PC-3 (cell line): ENCODE measurements around the gene MELTF. TPM values are rescaled to one million over a fixed set of nuclear protein-coding genes. Genes with fewer than 3 reads are reported as not detected.
A peak's percentile ranks its signal among the peaks of the same experiment; 100 is the strongest.

Experiments
- ATAC-seq: fragments of 200-7000 bp; cut with Tn5 transposase; 2 replicates; pipeline ENCODE4 v1.9.1; 2020; ENCODE audit warnings: mild to moderate bottlenecking, moderate library complexity
- BruUV-seq: library from RNA; stranded (reverse); fragments of 400-500 nt; replicated peaks from 2 replicates; lab custom pipeline; 2021; lab: Mats Ljungman, UMichigan
- CTCF ChIA-PET: fragments of 300-600 bp; sonication (Branson Sonifier 250); formaldehyde crosslinking; loops from one replicate; lab custom pipeline; 2022; ENCODE audit warnings: antibody characterized with exemption; lab: Charles Lee
- POLR2A ChIA-PET: fragments of 300-600 bp; sonication (Branson Sonifier 250); formaldehyde crosslinking; loops from one replicate; lab custom pipeline; 2022; ENCODE audit warnings: antibody characterized with exemption; ENCODE audit not compliant: unreplicated experiment; lab: Charles Lee
- DNase-seq: peaks from one replicate; pipeline ENCODE4 v3.0.0-alpha.2; 2015
- H2AFZ ChIP-seq: fragments of 300-600 bp; sonication (generic); 2 replicates; pipeline ENCODE4 v1.6.0; 2016; ENCODE audit warnings: antibody characterized with exemption, low read length
- H3F3A ChIP-seq: fragments of 300-600 bp; sonication (generic); one replicate; pipeline ENCODE4 v1.6.0; 2017; ENCODE audit warnings: antibody characterized with exemption, low read length, control low read depth, mild to moderate bottlenecking; ENCODE audit not compliant: unreplicated experiment
- H3K27ac ChIP-seq: fragments of 300-600 bp; sonication (generic); 2 replicates; pipeline ENCODE4 v1.5.1; 2016; ENCODE audit warnings: mild to moderate bottlenecking, low read length
- H3K27me3 ChIP-seq: fragments of 300-600 bp; sonication (generic); 2 replicates; pipeline ENCODE4 v1.6.1; 2016; ENCODE audit warnings: low read length, mixed read lengths
- H3K36me3 ChIP-seq: fragments of 300-600 bp; sonication (generic); 2 replicates; pipeline ENCODE4 v1.6.1; 2016; ENCODE audit warnings: low read depth, mixed run types, low read length, mixed read lengths
- H3K4me1 ChIP-seq: fragments of 300-600 bp; sonication (generic); 2 replicates; pipeline ENCODE4 v1.5.1; 2016; ENCODE audit warnings: low read length; ENCODE audit not compliant: insufficient read depth
- H3K4me2 ChIP-seq: fragments of 300-600 bp; sonication (generic); 2 replicates; pipeline ENCODE4 v1.6.0; 2016; ENCODE audit warnings: low read length
- H3K4me3 ChIP-seq: fragments of 300-600 bp; sonication (generic); 2 replicates; pipeline ENCODE4 v1.5.1; 2016; ENCODE audit warnings: mild to moderate bottlenecking, low read length, mixed read lengths
- H3K79me2 ChIP-seq: fragments of 300-600 bp; sonication (generic); 2 replicates; pipeline ENCODE4 v1.6.1; 2017; ENCODE audit warnings: low read length, mixed read lengths
- H3K9ac ChIP-seq: fragments of 300-600 bp; sonication (generic); 2 replicates; pipeline ENCODE4 v1.6.0; 2016; ENCODE audit warnings: mild to moderate bottlenecking, low read length
- H3K9me2 ChIP-seq: fragments of 300-600 bp; sonication (generic); replicated peaks from 2 replicates; pipeline ENCODE4 v1.6.1; 2016; ENCODE audit warnings: mixed run types, low read length, mixed read lengths
- H3K9me3 ChIP-seq: fragments of 300-600 bp; sonication (generic); 2 replicates; pipeline ENCODE4 v1.6.1; 2016; ENCODE audit warnings: low read length, mixed read lengths
- H4K20me1 ChIP-seq: fragments of 300-600 bp; sonication (generic); 2 replicates; pipeline ENCODE4 v1.6.1; 2016; ENCODE audit warnings: low read length, mixed read lengths
- CTCF ChIP-seq: fragments of 300-600 bp; sonication (generic); conservative IDR thresholded peaks from 2 replicates; pipeline ENCODE4 v1.5.1; 2017; ENCODE audit warnings: antibody characterized with exemption, low read depth, mild to moderate bottlenecking, low read length
- EZH2 ChIP-seq: fragments of 300-600 bp; sonication (generic); IDR thresholded peaks from one replicate; pipeline ENCODE4 v1.6.1; 2017; ENCODE audit warnings: antibody characterized with exemption, mild to moderate bottlenecking, low read length; ENCODE audit not compliant: unreplicated experiment
- EZH2phosphoT487 ChIP-seq: fragments of 300-600 bp; sonication (generic); IDR thresholded peaks from 2 replicates; pipeline ENCODE4 v1.6.1; 2018; ENCODE audit warnings: mild to moderate bottlenecking, antibody characterized with exemption, low read length, borderline replicate concordance
- intact Hi-C: fragments of 100-400 bp; cut with micrococcal nuclease; formaldehyde crosslinking; loops from 2 replicates; pipeline ENCODE4 v1.9.0; 2023
- total RNA-seq: library from RNA; depleted of rRNA; stranded (reverse); fragments of >200 nt; gene quantifications from 2 replicates; pipeline ENCODE4 v1.2.3, GENCODE V29; 2014

MELTF gene
- total RNA-seq, 1 experiment from 2014 or later: 40.6 TPM

DNA sequence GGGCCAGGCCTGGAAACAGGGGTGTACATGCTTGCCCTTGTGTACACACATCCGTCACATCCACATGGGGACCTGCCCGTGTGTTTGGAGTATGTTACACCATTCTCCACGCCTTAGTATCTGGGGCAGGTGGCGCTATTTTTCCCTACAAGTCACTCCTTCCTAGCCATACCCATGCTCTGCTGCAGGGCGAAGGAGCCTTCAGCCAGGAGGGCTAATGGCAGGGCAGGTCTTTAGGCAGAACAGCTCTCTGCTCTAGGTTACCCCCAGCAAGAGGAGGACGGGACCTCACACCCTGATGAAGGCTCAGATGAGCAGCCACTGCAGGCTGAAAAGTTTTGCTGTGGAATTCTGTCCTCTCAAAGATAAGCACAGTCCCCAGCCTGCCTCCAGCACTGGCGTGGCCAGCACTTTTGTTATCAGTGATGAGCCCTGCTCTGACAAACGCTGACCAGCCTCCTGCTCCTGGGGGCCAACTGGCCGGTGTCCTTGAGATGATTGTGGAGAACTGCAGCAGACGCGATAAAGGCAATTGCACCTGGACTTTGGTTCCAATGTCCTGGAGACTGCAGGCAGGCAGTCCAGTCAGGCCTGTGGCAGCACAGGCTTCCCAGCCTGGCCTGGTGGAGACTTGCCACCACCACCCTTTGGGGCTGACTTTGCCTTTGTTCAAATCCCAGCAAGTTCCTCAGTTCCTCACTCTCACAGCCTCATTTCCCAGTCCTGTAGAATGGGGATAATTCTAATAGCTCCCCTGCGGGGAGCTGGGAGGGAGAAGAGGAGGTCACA lies 41.2 kb downstream of the MELTF start:
- ChIA-PET CTCF (no interaction called here), POLR2A (no interaction called here)
- Histone ChIP-seq H3F3A (no peaks in the 10 kb centered on the region), H3K9ac (no peak overlapping the region), H3K4me2 (no peak overlapping the region), H3K79me2 (no peaks in the 10 kb centered on the region), H3K27ac (no peak overlapping the region), H3K4me1 (no peaks in the 10 kb centered on the region), H3K9me2 (no peaks in the 10 kb centered on the region), H3K36me3 (no peaks in the 10 kb centered on the region), H3K27me3 (no peaks in the 10 kb centered on the region), H3K4me3 (no peak overlapping the region), H3K9me3 (no peaks in the 10 kb centered on the region), H4K20me1 (no peaks in the 10 kb centered on the region), H2AFZ (no peak overlapping the region)
- DNase-seq (no peak), ATAC-seq (peak; percentile 27)
- TF ChIP-seq EZH2 (no peak), CTCF (peak; percentile 5; the same call in 1 of the 2 replicates), EZH2phosphoT487 (no peak)
- intact Hi-C loops: no loop called here
- BruUV-seq: no TSS peak

GRCh38 chr3:196987022-196987421 lies 42.6 kb downstream of the MELTF start:
- intact Hi-C loops: no loop called here
- POLR2A ChIA-PET: no interaction called here
- Histone ChIP-seq H3K9ac (no peak overlapping the region), H3K9me3 (0 out of 2 replicates have a peak, but pooled peaks cover 3% of the 10 kb centered on the region), H3K4me3 (no peak overlapping the region), H3K4me1 (no peaks in the 10 kb centered on the region), H3F3A (no peaks in the 10 kb centered on the region), H3K36me3 (no peaks in the 10 kb centered on the region), H4K20me1 (no peaks in the 10 kb centered on the region), H3K27ac (no peak overlapping the region), H3K79me2 (no peaks in the 10 kb centered on the region), H3K4me2 (no peak overlapping the region), H3K27me3 (no peaks in the 10 kb centered on the region), H2AFZ (no peak overlapping the region), H3K9me2 (no peaks in the 10 kb centered on the region)
- TF ChIP-seq EZH2: no peak
- CTCF ChIA-PET: no interaction called here
- ATAC-seq: no peak
- BruUV-seq: no TSS peak
- no peak for DNase-seq

GRCh38 chr3:196985954-196986885 lies 43.4 kb downstream of the MELTF start:
- H3K4me3 ChIP-seq: no peak overlapping the region
- H3K4me1 ChIP-seq: no peaks in the 10 kb centered on the region
- H3K27me3 ChIP-seq: no peaks in the 10 kb centered on the region
- ATAC-seq (no peak), DNase-seq (no peak)
- ChIA-PET CTCF (no interaction called here), POLR2A (no interaction called here)
- no peak overlapping the region for H2AFZ ChIP-seq
- no peaks in the 10 kb centered on the region for H3K9me2 ChIP-seq
- no peak overlapping the region for H3K4me2 ChIP-seq
- no peak overlapping the region for H3K27ac ChIP-seq
- no peaks in the 10 kb centered on the region for H4K20me1 ChIP-seq
- no peak for TF ChIP-seq CTCF
- TF ChIP-seq EZH2: no peak
- TF ChIP-seq EZH2phosphoT487: no peak
- 0 out of 2 replicates have a peak, but pooled peaks cover 3% of the 10 kb centered on the region for H3K9me3 ChIP-seq
- no peaks in the 10 kb centered on the region for H3K36me3 ChIP-seq
- intact Hi-C loops: no loop called here
- BruUV-seq: no TSS peak
- H3K79me2 ChIP-seq: no peaks in the 10 kb centered on the region
- H3F3A ChIP-seq: no peaks in the 10 kb centered on the region
- no peak overlapping the region for H3K9ac ChIP-seq
